ENCODE results near the gene SH3D19. TPM values are rescaled to one million over a fixed set of nuclear protein-coding genes. Genes with fewer than 3 reads are reported as not detected.
"Not testable (repeated sequence)": the region's sequence is repeated elsewhere in the genome, so short reads cannot be mapped to it uniquely, and the experiment has no call there.

Gene SH3D19
- total RNA-seq, 4 donors from 2014 or later: 54.4 to 148 (median 79.1) TPM

- Histone ChIP-seq H3K27me3 (no peaks in the 10 kb centered on the region), H3K27ac (no peak overlapping the region), H3K4me1 (no peaks in the 10 kb centered on the region), H3K36me3 (no peaks in the 10 kb centered on the region), H3K9me3 (no peaks in the 10 kb centered on the region), H3K4me3 (no peak overlapping the region)
- TF ChIP-seq EP300 (IDR thresholded peaks at IDR 0.05): no peak
- TF ChIP-seq CTCF (IDR thresholded peaks at IDR 0.05): no peak
- TF ChIP-seq POLR2A (IDR thresholded peaks at IDR 0.05): no peak
- no peak for TF ChIP-seq POLR2AphosphoS5 (IDR thresholded peaks at IDR 0.05)
- WGBS: 82% methylated on average over 3 of the region's 3 CpGs
- no peak for DNase-seq (ENCODE audit: low spot score in 2 of 2)
Measured at GRCh38 chr4:151092488-151092887, 232.9 kb downstream of the SH3D19 start.

GRCh38 chr4:151091047-151091446 is 234.4 kb downstream of the SH3D19 start:
- Histone ChIP-seq H3K36me3 (no peaks in the 10 kb centered on the region), H3K4me1 (no peaks in the 10 kb centered on the region), H3K4me3 (no peak overlapping the region), H3K27me3 (no peaks in the 10 kb centered on the region), H3K27ac (no peak overlapping the region), H3K9me3 (no peaks in the 10 kb centered on the region)
- no peak for DNase-seq (ENCODE audit: low spot score in 2 of 2)
- 93% methylated on average over 2 of the region's 2 CpGs for WGBS
- TF ChIP-seq EP300 (IDR thresholded peaks at IDR 0.05) (no peak), CTCF (IDR thresholded peaks at IDR 0.05) (no peak), POLR2AphosphoS5 (IDR thresholded peaks at IDR 0.05) (no peak), POLR2A (IDR thresholded peaks at IDR 0.05) (no peak)

GRCh38 chr4:151087467-151087866 is 237.9 kb downstream of the SH3D19 start:
- no peaks in the 10 kb centered on the region for H3K27me3 ChIP-seq
- 89% methylated on average over 8 of the region's 8 CpGs for WGBS
- TF ChIP-seq POLR2AphosphoS5 (IDR thresholded peaks at IDR 0.05): no peak
- no peak for TF ChIP-seq POLR2A (IDR thresholded peaks at IDR 0.05)
- TF ChIP-seq EP300 (IDR thresholded peaks at IDR 0.05): no peak
- no peak for TF ChIP-seq CTCF (IDR thresholded peaks at IDR 0.05)
- H3K9me3 ChIP-seq: no peaks in the 10 kb centered on the region
- no peaks in the 10 kb centered on the region for H3K4me1 ChIP-seq
- DNase-seq (ENCODE audit: low spot score in 2 of 2): no peak
- no peak overlapping the region for H3K4me3 ChIP-seq
- no peaks in the 10 kb centered on the region for H3K36me3 ChIP-seq
- no peak overlapping the region for H3K27ac ChIP-seq

DNA sequence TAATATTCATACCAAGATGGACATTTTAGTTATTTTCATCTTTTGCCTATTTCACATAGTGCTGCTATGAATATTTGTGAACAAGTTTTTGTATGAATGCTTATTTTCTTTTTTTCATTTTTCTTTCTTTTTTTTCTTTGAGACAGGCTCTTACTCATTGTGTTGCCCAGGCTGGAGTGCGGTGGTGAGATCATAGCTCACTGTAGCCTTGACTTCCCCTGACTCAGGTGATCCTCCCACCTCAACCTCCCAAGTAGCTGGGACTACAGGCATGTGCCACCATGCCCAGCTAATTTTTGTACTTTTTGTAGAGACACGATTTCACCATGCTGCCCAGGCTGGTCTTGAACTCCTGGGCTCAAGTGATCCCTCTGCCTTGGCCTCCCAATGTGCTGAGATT is 247.4 kb downstream of the SH3D19 start:
- not testable (repeated sequence) for H3K4me3 ChIP-seq; H3K4me1 ChIP-seq; H3K36me3 ChIP-seq; H3K27me3 ChIP-seq; H3K27ac ChIP-seq; H3K9me3 ChIP-seq; DNase-seq (ENCODE audit: low spot score in 2 of 2)
- WGBS: 84% methylated on average over 2 of the region's 2 CpGs

GRCh38 chr4:151074416-151074916 is 250.9 kb downstream of the SH3D19 start:
- no peak for DNase-seq (ENCODE audit: low spot score in 2 of 2)
- Histone ChIP-seq H3K4me1 (no peaks in the 10 kb centered on the region), H3K9me3 (no peaks in the 10 kb centered on the region), H3K27me3 (no peaks in the 10 kb centered on the region), H3K36me3 (no peaks in the 10 kb centered on the region), H3K4me3 (no peak overlapping the region), H3K27ac (no peak overlapping the region)
- TF ChIP-seq POLR2AphosphoS5 (IDR thresholded peaks at IDR 0.05) (no peak), POLR2A (IDR thresholded peaks at IDR 0.05) (no peak), EP300 (IDR thresholded peaks at IDR 0.05) (no peak), CTCF (IDR thresholded peaks at IDR 0.05) (no peak)

Other genes starting within 250 kb of the SH3D19 start
- gene RPS3A, start 226.0 kb downstream of the SH3D19 start, total RNA-seq: 1,000 to 10,000 TPM; 1,929 to 3,582 (median 3,090) TPM
- not detected for gene PRSS48, start 48.4 kb downstream of the SH3D19 start, total RNA-seq
- 100 to 1,000 TPM in 3 of 4 donors, 10 to 100 TPM in 1; 90.3 to 105 (median 101) TPM for gene FHIP1A, start 83.6 kb upstream of the SH3D19 start, total RNA-seq